Cardiac septum (tissue), 1 donor: ENCODE measurements around the gene CREB3L2. TPM values are rescaled to one million over a fixed set of nuclear protein-coding genes. Genes with fewer than 3 reads are reported as not detected.
"Not testable (repeated sequence)": the region's sequence is repeated elsewhere in the genome, so short reads cannot be mapped to it uniquely, and the experiment has no call there.

Experiments used
- DNase-seq: peaks from one replicate; pipeline ENCODE4 v3.0.0-alpha.2; 2020; ENCODE audit warnings: low spot score
- intact Hi-C: fragments of 100-400 bp; cut with DNase I; formaldehyde crosslinking; loops from one replicate; pipeline ENCODE4 v1.14.0; 2022
- long read RNA-seq: library from polyadenylated mRNA; unstranded; transcript quantifications from one replicate; pipeline ENCODE4 v2.0.0, GENCODE V29; 2021
- total RNA-seq: library from RNA; stranded (reverse); fragmentation: NEBNext Ultra II Directional; extraction: Animal tissue kit (Norgen Biotek cat#: 25700); gene quantifications from one replicate; pipeline ENCODE4 v1.2.1, GENCODE V29; 2021
- donor health status: DM: no; HTN: no; CAD: no.

CREB3L2 gene, protein sequence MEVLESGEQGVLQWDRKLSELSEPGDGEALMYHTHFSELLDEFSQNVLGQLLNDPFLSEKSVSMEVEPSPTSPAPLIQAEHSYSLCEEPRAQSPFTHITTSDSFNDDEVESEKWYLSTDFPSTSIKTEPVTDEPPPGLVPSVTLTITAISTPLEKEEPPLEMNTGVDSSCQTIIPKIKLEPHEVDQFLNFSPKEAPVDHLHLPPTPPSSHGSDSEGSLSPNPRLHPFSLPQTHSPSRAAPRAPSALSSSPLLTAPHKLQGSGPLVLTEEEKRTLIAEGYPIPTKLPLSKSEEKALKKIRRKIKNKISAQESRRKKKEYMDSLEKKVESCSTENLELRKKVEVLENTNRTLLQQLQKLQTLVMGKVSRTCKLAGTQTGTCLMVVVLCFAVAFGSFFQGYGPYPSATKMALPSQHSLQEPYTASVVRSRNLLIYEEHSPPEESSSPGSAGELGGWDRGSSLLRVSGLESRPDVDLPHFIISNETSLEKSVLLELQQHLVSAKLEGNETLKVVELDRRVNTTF
- total RNA-seq = 30.1 TPM
- long read RNA-seq, partial matches to known transcripts = 1 of 16 reads
- long read RNA-seq, other reads (novel, unspliced or antisense) = 13 of 16 reads

DNA sequence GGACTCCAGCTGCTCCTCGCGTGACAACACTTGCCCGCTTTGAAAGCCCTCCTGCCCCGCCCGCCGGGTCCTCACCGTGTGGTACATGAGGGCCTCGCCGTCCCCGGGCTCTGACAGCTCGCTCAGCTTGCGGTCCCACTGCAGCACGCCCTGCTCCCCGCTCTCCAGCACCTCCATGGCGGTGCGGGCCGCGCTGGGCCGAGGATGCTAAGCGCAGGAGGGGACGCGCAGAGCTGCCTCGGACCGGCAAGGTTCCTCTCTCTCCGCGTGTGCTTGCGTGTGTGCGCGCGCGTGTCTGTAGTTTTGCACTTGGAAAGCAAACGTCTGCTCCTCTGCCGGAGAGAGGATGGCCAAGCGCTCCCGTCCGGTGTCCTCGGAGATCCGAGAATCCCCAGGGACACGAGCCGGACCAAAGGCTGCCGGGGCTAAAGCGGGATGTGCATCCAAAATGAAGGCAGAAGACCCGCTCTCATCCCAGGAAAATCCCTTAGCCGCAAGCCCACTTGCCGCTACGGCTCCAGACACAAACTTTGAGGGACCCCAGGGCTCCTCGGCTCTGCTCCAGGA lies at the start of gene CREB3L2:
TSS of gene CREB3L2 (minus strand) at position 558 of the 567 bp plus-strand sequence. CDS start at position 177, 381 bp downstream.
- DNase-seq = peak; percentile 82
- intact Hi-C loops = no loop called here

DNA sequence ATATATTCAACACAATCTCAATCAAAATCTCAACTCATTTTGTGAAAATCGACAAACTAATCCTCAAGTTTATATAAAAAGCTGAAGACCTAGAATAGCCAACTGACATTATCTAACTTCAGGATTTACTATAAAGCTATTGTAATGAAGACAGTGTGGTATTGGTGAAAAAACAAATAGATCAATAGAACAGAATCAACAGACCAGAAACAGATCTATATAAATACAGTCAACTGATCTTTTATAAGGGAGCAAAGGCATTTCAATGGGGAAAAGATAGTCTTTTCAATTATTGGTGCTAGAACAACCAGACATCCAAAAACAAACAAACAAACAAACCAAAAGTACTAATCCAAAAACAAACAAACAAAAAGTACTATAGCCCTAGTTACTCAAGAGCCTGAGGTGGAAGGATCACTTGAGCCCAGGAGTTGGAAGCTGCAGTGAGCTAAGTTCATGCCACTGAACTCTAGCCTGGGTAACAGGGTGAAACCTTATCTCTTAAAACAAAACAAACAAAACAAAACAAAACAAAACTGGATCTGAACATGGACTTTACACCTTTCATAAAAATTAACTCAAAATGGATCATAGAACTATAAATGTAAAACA lies 47.7 kb upstream of the CREB3L2 start:
- no peak for DNase-seq
- intact Hi-C loops = no loop called here

DNA sequence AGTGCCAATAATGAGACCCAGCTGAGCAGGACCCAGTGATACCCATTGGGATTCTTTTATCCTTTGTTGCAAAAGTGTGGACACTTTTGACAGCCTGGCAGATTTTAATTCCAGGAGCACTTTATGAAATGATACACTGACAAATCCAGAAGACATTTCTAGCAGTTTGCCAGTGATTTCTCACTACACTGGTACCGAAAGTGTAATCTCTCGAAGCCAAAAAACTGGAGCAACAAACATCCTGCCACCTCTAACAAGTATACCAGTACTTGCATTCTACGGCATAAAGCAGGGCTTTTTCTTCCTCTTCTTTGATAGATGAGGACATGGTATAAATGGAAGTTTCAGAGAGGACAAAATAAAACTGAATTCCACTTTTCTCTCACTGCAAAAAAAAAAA lies 46.0 kb upstream of the CREB3L2 start:
- DNase-seq = no peak
- intact Hi-C loops = no loop called here

DNA sequence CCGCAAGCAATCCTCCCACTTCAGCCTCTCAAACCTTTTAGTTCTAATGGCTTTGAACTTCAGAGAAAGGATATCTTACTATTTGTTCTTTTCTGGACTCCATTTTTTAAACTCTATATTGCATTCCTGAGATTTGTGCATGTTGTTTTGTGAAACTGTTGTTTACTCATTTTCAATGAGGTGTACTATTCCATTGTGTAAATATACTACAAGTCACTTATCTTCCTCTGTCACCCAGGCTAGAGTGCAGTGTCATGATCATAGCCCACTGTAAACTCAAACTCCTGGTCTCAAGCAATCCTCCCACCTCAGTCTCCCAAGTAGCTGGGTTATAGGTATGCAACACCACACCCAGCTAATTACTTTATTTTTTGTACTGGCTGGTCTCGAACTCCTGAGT lies 43.0 kb upstream of the CREB3L2 start:
- DNase-seq = no peak
- intact Hi-C loops = no loop called here

DNA sequence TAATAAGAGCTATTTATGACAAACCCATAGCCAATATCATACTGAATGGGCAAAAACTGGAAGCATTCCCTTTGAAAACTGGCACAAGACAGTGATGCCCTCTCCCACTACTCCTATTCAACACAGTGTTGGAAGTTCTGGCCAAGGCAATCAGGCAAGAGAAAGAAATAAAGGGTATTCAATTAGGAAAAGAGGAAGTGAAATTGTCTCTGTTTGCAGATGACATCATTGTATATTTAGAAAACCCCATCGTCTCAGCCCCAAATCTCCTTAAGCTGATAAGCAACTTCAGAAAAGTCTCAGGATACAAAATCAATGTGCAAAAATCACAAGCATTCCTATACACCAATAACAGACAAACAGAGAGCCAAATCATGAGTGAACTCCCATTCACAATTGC lies 38.2 kb upstream of the CREB3L2 start:
- intact Hi-C loops, DNase-seq: not testable (repeated sequence)

DNA sequence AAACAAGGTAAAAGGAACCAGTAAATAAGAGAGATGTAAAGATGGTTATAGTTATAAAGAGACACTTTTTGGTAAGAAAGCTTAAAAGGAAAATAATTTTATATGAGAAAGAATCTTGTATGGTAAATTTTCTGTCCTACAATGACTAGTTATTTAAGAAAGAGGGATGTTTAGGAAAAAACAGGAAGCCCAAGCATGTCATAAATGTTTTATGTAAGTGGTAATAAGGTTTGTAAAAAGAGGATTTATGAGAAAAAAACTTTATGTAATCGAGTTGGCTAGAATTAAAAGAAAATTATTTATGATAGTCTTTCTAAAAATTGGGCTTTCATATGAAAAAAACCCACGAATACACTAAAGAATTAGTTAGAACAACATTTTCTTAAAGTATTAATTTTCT lies 34.2 kb upstream of the CREB3L2 start:
- intact Hi-C loops = no loop called here
- DNase-seq = no peak

DNA sequence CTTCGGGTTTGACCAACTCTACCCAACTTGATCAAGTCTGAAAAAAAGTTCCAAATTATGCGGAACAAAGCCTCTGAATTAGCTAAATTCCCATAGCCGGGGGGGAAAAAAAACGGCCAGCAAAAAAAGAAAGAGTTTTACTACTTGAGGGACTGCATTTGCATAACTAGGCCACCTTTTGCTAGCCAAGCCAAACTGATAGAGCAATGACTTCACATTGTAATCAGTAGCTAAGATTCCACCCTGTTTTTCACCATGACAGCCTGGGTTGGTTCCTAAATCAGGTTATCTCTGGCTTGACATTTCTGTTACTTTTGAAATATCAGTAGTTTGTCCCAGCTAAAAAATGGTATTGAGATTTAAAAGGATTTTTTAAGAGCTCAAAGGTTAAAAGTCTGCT lies 31.4 kb upstream of the CREB3L2 start:
- intact Hi-C loops = no loop called here
- no peak for DNase-seq

DNA sequence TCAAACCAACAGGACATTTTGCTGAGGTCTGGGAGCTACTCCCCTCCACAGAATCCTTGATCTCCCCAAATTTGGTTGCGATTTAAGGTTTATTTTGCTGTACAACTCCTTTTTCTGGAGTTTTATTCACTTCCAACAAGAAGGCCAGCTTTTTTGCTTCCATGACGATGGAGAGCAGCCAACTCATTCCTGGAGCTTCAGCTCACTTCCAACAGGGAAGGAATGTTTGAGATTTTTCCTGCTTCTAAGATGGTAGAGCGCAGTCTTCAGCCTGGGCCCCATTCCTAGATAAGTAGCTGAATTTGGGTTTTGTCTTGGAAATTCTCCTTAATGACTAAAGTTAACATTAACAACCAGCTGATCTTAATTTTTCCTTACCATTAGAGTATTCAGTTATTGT lies 30.9 kb upstream of the CREB3L2 start:
- intact Hi-C loops = no loop called here
- DNase-seq = no peak

DNA sequence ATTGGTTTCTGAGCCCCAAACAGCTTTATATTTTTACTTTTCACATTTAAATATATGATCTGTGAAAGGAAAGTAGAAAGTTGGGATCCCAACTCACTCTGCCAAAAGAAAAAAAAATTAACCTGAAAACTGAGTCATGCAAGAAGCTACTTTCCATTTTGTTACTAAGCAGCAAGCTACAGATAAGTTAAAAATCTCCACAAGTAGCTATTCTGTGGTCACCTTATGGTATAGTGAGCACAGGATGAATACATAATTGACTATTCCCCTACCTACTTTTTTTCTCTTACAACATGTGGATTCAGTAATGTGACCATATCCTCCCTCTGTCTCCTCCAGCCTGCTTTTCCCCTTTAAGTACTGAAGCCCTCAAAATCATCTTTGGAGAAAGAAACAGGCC lies 30.3 kb upstream of the CREB3L2 start:
- intact Hi-C loops = no loop called here
- DNase-seq = no peak

DNA sequence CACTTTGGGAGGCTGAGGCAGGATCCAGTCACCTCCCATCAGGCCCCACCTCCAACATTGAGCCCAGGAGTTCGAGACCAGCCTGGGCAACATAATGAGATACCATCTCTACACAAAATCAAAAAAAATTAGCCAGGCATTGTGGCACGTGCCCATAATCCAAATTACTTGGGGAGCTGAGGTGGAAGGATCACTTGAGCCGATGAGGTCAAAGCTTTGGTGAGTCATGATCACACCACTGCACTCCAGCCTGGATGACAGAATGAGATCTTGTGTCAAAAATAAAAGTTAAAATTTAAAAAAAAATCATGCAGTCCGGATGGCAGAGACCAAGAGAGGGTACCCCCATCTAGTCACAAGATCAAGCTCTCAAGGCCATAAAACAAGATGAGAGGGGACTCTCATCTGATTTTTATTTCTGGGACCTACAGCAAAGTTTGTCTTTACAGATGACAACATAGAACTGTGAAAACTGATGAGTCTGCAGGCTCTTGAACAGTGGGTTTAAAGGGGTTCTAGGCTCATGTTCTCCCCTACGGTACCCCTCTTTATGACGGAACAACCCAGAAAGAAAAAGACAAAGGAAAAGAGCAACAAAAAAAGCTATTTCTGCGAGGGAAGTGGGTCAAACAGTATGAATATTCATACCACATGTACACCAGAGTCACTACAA lies 28.9 kb upstream of the CREB3L2 start:
- intact Hi-C loops = no loop called here
- no peak for DNase-seq

DNA sequence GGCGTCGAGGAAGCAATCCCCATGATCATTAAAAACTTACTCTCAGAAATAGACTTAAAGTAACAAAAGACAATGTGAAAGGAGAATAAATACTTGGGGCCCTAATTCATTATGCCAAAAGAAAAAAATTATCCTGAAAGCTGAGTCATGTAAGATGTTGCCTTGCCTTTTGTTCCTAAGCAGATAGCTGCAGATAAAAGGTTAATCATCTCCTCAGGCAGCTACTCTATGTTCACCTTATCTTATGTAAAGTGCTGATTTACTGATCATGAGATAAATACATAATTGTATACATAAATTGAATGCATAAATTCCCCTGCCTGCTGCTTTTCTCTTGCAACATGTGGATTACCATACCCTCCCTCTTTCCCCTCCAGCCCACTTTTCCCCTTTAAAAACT lies 28.1 kb upstream of the CREB3L2 start:
- intact Hi-C loops = no loop called here
- DNase-seq = no peak

DNA sequence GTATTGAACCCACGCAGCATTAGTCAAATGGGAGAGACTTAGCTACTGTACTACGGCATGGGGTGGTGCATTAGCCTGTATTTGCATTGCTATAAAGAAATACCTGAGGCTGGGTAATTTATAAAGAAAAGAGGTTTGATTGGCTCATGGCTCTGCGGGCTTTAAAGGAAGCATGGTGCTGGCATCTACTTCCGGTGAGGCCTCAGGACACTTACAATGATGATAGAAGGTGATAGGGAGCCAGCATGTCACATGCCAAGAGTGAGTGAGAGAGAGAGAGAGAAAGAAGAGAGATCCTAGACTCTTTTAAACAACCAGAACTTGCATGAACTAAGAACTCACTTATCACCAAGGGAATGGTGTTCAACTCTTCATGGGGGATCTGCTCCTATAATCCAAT lies 27.2 kb upstream of the CREB3L2 start:
- no peak for DNase-seq
- intact Hi-C loops = no loop called here

DNA sequence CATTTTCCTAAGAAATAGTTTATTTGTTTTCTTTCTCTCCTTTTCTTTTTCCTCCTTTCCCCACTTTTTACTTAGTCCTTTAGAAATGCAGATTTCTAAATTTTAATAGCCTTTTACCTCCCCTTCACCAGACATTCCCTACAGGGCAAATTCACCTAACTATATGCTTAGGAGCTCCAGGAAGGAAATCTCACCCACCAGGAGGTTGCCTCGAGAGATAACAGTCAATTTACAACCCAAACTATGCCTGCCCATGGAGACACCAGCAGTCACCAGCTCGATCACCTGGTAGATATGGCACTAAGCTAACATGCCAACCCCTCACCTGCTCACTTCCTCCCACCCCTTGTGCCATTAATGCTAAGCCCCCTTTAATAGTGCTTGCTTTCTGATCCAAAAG lies 25.2 kb upstream of the CREB3L2 start:
- no peak for DNase-seq
- intact Hi-C loops = no loop called here

DNA sequence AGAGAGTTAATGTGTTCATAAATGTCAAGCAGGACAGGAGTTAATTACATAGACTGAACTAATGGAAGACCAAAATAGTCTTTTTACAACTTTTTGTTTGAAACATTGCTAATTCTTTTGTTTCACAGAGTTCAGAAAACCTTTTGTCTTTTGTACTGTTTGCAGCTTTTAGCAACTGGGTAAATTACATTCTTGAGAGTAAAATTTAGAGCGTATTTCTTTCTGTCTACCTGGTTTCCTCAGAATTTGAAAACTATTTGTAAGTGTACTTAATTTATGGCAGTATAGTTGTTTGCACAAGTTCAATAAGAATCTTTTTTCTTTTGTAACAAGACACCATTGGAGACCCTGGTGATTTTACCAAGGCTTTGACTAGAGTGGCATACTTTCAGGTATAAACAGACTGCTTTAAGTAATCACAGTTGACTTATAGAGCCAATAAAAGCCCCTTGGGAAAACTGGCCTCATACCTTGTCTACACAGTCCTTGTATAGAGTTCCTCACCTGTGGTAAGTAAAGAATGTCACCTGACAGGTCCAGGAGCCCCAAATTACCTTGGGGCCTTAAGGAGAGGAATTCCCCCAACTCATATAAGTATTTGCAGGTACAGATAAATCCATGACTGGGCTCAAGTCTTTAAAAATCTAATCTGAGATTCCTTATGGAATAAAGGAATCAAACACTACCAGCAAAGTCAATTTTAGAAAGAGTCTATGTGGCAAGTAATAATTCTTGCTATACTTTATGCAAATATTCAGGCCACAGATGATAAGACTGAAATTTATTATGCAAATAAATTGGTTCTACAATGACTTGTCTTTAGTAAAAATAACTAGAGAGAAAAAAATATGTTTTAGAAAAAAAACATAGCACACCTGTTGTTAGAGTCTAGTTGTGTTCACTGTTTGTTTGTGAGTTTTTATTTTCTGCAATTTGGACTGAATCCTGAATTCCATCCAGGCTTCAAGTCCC lies 23.6 kb upstream of the CREB3L2 start:
- no peak for DNase-seq
- intact Hi-C loops = no loop called here

DNA sequence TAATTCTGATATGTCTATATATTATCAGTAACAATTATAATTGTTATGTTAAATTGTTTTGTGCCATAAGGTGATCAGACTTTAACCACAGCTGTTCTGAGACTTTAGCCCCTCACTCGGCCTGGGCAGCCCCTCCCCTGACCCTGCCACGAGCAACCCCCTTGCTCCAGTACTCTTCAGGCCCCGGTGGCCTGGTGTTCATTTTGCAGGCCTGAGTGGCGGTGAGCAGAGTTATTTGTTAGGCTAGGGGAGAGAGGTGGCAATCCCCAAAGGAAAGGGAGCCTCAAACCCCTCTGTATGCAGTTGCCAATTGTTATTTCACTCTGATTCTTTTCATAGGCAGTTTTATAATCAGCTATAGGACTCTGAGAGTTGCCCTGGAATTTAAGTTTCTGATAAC lies 22.9 kb upstream of the CREB3L2 start:
- intact Hi-C loops = no loop called here
- DNase-seq = no peak

DNA sequence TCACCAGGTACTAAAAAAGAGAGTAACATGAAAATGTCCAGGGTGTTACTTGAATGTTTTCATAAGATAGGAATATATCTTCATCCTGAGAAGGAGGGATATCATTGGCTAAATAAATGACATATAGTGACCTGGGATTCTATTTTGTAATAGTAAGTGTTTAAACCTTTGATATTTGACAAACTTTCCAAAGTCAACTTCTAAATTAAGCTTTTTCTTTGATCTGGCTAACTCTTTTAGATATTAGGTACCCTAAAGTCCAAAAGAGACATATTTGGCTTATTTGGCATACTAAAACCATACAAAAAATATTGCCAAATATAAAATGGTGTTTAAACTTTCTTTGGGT lies 22.4 kb upstream of the CREB3L2 start:
- no peak for DNase-seq
- intact Hi-C loops = no loop called here

DNA sequence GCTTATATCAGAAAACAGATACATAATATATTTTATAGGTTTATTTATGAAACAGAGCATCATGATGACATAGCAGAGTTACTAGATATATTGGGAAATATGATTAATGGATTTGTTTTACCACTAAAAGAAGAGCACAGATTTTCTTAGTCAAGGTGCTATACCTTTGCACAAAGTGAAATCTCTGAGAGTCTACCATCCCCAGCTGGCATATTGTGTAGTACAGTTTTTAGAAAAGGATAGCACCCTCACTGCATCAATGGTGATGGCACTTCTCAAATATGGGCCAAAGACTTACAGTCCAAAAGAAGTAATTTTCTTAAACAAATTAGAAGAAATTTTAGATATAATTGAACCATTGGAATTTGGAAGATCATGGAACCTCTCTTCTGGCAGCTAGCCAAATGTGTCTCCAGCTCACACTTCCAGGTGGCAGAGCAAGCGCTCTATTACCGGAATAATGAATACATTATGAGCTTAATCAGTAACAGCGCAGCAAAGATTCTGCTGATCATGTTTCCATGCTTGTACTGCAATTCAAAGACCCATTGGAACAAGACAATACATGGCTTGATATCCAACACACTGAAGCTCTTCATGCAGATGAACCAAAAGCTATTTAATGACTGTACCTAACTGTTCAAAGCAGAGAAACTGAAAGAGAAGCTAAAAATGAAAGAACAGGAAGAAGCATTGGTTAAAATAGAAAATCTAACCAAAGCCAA lies 21.9 kb upstream of the CREB3L2 start:
- no peak for DNase-seq
- intact Hi-C loops = no loop called here

DNA sequence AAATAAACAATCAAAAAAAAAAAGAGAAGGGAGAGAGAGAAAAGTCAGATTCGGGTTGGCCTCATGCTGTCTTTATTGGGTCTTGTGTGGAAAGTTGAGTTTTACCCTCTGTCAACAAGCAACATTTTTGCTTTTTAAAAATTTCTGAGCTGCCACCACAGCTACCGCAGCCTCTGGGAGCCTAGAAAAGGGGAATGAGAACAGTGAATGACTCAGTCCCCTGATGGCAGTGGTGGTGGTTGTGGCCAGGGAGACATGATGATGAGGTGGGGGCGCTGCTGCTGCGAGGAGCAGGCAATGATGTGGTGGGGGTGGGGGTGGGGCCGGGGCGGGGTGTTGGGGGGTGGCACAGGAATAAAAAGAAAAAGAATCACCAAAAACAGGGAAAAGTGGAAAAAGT lies 20.0 kb upstream of the CREB3L2 start:
- intact Hi-C loops = no loop called here
- no peak for DNase-seq

DNA sequence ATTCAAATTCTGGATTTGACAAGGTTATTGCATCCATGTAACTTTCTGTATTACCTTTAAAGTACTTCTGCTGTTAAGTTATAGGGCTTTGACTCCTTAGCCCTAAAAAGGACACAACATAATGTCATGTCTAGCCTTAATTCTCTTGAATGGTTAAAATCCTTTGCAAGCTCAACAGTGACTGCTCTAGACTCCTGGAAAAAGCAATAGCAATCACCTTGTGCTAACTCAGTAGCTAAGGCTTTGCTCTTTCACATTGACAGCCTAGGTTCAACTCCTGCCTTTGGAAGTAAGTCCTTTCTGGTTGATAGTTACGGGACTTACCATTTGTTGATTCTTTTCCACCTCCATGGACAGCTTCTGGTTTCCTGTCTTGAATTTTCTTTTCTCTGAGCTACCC lies 16.1 kb upstream of the CREB3L2 start:
- intact Hi-C loops = no loop called here
- DNase-seq = no peak
